Activated naive CD4-positive, alpha-beta T cell treated with anti-CD3 and anti-CD28 coated beads, Interleukin-2, amount 50 U/mL, for 72 hours (primary cell): ENCODE results near the gene GLYR1. TPM values are rescaled to one million over a fixed set of nuclear protein-coding genes. Genes with fewer than 3 reads are reported as not detected.
A peak's percentile ranks its signal among the peaks of the same experiment; 100 is the strongest.

Source experiments
- ATAC-seq, 2 donors: fragments of 150-1000 bp; cut with Tn5 transposase; 2 replicates each; pipeline ENCODE4 v1.10.0; 2021; ENCODE audit warnings: mild to moderate bottlenecking in 2 of 2, moderate library complexity in 2 of 2
- DNase-seq, 2 donors: peaks; one replicate each; pipeline ENCODE4 v3.0.0; 2021 to 2022; ENCODE audit warnings: low spot score in 2 of 2
- H3K27ac Mint-ChIP-seq, 2 donors: one replicate each; pipeline ENCODE4 v1.8.0; 2022; ENCODE audit warnings: mild to moderate bottlenecking in 2 of 2, mixed read lengths in 2 of 2
- H3K36me3 Mint-ChIP-seq, 2 donors: one replicate each; pipeline ENCODE4 v1.8.0; 2022; ENCODE audit warnings: mixed read lengths in 2 of 2
- H3K9me3 Mint-ChIP-seq, 2 donors: one replicate each; pipeline ENCODE4 v1.8.0; 2022; ENCODE audit warnings: mixed read lengths in 2 of 2
- total RNA-seq, 2 donors: library from RNA; stranded (reverse); gene quantifications; one replicate each; pipeline ENCODE4 v1.2.3, GENCODE V29; 2022

Gene GLYR1
- total RNA-seq, 2 donors from 2014 or later = 70.3 to 80.9 TPM

DNA sequence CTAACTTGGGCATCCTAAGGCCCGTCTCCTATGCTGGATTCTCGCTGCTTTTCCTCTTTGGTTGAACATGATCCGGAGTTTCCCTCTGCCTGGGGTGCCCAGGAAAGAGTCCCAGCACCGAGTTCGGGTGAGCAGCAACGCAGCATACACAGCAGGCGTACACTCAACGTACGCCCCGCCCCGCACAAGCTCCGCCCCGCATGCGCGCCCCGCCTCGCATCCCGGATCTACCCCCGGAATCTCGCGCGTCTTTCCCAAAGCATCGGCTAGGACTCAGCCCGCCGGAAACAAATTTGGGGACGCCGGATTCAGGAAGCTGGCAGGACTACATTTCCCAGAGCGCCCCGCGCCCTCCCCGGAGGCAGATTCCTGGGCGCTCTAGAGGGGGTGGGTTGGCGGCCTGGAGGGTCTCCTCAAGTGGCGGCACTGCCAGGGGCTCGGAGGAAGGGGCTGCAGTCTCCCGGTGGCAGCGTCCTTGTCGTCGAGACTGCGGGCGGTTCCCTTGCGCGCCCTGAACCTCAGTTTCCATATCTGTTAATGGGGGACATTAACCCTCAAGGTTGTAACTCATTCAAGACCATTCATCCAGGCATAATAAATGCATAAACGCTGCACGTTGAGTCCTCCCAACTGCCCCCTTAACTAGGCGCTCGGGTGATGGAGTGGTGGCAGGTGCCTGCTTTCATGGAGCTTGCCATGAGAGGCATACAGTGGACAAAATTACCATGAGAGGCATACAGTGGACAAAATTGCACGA, 78.4 kb downstream of the GLYR1 start:
- H3K9me3 Mint-ChIP-seq = no peaks in the 10 kb centered on the region
- peaks cover 0 to 6% of the 10 kb centered on the region in 2 donors for H3K36me3 Mint-ChIP-seq
- peak; percentile 70 to 79 for ATAC-seq
- H3K27ac Mint-ChIP-seq = peak overlapping the region; percentile 89 to 95
- peak; percentile 85 to 89 for DNase-seq

DNA sequence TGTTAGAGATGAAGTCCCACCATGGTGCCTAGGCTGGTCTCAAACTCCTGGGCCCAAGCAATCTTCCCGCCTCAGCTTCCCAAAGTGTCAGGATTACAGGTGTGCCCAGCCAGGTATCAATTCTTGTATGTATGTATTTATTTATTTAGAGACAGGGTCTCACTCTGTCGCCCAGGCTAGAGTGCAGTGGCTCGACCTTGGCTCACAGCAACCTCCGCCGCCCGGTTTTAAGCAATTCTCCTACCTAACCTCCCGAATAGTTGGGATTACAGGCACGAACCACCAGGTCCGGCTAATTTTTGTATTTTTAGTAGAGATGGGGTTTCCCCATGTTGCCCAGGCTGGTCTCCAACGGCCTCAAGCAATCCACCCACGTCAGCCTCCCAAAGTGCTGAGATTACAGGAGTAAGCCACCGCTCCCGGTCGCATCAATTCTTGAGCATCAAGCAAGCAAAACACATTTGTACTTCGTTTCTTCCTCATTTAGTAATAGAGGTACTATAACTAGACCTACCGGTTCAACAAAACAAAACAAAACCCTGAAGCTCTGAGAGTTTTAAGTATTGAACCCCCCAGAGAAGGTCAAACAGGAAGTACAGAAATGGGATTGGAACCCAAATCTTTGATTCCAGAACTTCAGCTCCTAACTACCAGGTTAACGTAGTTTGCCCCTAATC, 79.1 kb downstream of the GLYR1 start:
- ATAC-seq = peak in 1 of 2 donors; percentile 9
- no peaks in the 10 kb centered on the region for H3K9me3 Mint-ChIP-seq
- H3K27ac Mint-ChIP-seq = peak overlapping the region; percentile 89 to 95
- DNase-seq = no peak
- peaks cover 0 to 6% of the 10 kb centered on the region in 2 donors for H3K36me3 Mint-ChIP-seq

DNA sequence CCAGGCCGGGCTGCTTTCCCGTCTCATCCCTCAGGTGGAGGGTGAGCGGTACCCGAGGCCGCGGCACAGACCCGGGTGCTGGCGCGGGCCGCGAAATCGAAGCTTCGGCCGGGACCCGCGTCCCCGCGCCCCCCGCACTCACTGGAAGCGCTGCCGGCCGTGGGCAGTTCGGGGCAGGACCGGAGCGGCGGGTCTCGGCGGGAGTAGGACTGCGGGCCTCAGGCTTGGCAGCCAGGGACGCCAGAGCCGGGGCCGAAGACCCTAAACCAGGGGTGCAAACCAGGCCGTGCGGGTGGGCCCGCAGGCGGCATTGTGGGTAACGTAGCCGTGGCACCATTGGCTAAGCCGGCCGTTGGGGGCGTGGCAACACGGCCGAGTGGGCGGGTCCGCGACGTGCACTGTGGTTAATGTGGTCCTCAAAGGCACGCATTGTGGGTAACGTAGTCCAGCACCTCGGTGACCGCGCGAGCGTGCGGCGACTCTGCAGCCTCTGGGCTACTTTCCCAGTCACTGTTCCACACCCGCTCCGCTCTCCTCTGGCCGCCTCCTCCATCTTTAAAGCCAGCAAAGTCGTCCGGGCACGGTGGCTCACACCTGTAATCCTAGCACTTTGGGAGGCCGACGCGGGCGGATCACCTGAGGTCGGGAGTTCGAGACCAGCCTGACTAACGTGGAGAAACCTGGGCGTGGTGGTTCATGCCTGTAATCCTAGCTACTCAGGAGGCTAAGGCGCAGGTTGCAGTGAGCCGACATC, 80.0 kb downstream of the GLYR1 start, which contains the start of gene ZNF500:
Gene ZNF500, minus strand, starts transcription at position 288 of the 754 bp plus-strand sequence. CDS start 1,184 bp downstream, outside the sequence.
- H3K27ac Mint-ChIP-seq = peak within 1 kb of the TSS; percentile 89 to 96
- peaks cover 0 to 6% of the 10 kb centered on the region in 2 donors for H3K36me3 Mint-ChIP-seq
- H3K9me3 Mint-ChIP-seq = no peaks in the 10 kb centered on the region
- ATAC-seq = peak; percentile 86 to 94
- DNase-seq = peak; percentile 95 to 98

DNA sequence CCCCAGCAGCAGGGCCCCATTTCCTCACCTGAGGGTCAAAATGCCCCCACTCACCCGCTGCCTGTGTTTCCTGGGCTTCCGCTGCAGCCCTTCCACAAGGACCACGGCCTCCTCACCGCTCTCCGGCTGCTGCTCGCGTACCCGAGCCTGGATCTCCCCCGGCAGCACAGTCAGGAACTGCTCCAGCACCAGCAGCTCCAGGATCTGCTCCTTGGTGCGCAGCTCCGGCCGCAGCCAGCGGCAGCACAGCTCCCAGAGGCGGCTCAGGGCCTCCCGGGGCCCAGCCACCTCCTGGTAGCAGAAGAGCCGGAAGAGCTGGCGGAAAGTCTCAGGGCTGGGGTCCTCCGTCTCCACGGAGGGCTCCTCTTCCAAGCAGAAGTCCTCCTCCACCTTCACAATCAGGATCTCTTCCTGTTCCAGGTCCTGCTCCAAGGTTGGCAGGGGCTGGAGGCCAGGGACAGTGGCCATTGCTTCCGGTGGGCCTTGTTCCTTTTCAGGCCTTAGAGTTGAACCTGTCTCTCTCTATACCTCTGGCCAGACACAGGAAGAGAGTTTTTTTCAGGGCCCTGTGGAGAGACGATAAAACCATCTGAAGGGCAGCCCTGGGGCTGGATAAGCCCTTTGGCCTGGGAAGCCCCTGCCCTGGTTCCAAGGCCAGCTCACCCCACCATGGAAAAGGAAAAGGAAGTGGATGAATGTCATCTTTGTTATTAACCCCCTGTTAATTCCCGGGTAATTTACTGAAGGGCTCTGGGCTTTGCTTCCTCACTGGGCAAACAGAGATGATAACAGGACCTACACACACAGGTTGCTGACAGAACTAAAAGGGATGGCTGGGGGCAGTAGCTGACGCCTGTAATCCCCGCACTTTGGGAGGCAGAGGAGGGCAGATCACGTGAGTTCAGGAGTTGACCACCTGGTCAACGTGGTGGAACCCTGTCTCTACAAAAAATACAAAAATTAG, 81.3 kb downstream of the GLYR1 start:
- H3K27ac Mint-ChIP-seq = peak overlapping the region; percentile 89 to 96
- peaks cover 1 to 6% of the 10 kb centered on the region in 2 donors for H3K36me3 Mint-ChIP-seq
- ATAC-seq (no peak), DNase-seq (no peak)
- no peaks in the 10 kb centered on the region for H3K9me3 Mint-ChIP-seq

DNA sequence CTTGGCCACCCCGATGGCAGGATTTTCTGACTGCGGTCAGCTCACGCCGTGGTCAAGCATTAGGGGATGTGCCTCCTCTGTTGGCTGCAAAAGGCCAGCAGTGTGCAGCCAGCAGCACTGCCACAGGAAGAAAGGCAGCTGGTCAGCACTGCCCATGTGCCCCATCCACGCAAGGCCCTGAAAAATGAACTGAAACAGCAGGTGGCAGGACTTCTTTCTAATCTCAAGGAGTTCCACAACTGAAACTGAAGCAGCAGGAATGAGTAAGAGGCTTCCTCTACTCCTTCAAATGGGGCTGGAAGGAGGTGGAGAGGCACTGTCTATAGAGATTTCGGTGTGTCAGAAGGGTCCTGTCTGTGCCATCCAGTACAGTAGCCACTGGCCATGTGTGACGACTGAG, 83.3 kb downstream of the GLYR1 start:
- DNase-seq (no peak), ATAC-seq (no peak)
- Mint-ChIP-seq H3K36me3 (peaks cover 6% of the 10 kb centered on the region in 2 donors), H3K27ac (no peak overlapping the region), H3K9me3 (no peaks in the 10 kb centered on the region)

DNA sequence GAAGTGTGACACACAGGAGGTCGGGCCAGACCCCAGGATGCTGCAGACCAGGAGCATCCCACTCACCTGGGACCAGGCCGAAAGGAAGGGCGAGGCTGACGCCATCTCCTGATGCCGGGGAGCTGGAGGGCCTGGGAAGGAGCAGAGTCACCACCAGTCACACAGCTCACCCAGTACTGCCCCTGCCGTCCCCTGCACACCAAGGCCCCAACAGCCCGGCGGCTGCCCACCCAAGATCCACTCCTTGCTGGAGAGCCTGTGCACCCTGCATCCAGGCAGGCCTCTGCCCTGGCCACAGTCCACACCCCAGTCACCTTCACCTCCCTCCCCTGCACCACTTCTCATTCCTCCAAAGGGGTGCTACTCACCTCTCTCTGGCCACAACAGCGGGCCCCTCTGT, 84.9 kb downstream of the GLYR1 start:
- no peak for DNase-seq
- Mint-ChIP-seq H3K27ac (peak overlapping the region; percentile 21 to 86), H3K9me3 (no peaks in the 10 kb centered on the region), H3K36me3 (peaks cover 0 to 6% of the 10 kb centered on the region in 2 donors)
- ATAC-seq = no peak

DNA sequence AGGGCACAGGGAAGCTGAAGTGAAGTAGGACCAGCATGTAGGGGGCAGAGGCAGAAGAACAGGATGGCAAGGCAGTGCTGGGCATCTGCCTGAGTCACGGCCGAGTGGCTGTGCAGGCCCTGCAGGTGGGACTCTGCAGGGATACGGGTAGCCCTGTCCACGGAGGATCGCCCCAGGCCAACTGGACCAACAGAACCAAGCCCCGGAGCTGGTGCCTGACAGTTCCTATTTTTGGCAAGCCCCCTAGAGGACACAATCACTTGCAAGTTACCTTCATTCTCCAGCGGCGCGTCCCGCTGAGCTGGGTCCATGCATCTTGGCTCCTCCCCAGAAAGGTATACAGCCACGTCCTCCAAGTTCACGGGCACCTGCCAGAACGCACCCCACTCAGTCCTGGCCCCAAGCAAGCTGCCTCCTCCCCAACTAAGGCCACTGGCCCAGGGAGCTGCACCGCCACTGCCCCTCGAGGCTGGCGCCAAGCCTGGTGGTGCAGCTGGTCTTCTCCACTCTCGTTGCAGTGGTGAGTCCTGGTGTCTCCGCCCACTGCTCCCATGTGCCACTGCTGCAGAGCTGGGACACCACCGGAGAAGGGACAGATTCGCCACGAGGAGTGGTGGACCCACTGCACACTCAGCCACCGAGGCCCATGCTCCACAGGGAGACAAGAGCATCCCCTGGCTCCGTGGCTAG, 86.7 kb downstream of the GLYR1 start:
- H3K36me3 Mint-ChIP-seq = peaks cover 7 to 13% of the 10 kb centered on the region in 2 donors
- DNase-seq (no peak), ATAC-seq (no peak)
- H3K9me3 Mint-ChIP-seq = peaks cover 0 to 5% of the 10 kb centered on the region in 2 donors
- peak overlapping the region; percentile 74 to 90 for H3K27ac Mint-ChIP-seq

DNA sequence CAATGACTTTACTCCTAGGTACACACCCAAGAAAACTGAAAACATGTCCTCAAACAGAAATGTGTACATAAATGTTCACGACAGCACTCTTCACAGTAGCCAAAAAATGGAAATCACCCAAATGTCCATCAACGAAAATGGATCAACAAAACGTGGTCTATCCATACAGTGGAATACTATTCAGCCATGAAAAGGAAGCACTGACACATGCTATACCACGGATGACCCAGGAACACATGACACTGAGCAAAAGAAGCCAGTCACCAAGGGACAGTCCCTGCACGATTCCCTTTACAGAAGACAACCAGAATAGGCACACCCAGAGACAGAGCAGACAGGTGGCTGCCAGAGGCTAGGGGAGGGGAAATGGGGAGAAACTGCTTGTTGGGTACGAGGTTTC, 91.4 kb downstream of the GLYR1 start:
- peak overlapping the region in 1 of 2 donors; percentile 29 for H3K27ac Mint-ChIP-seq
- H3K9me3 Mint-ChIP-seq = peaks cover 0 to 5% of the 10 kb centered on the region in 2 donors
- peaks cover 7 to 13% of the 10 kb centered on the region in 2 donors for H3K36me3 Mint-ChIP-seq
- ATAC-seq (peak in 1 of 2 donors; percentile 85), DNase-seq (no peak)

DNA sequence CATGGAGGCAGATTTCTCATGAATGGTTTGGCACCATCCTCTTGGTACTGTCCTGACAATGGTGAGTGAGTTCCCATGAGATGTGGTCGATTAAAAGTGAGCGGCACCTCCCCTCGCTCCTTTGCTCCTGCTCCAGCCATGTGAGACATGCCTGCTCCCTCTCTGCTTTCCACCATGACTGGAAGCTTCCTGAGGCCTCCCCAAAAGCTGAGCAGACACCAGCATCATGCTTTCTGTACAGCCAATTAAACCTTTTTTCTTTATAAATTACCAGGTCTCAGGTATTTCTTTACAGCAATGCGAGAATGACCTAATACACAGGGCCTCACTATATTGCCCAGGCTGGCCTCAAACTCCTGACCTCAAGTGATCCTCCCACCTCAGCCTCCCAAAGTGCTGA, 92.2 kb downstream of the GLYR1 start:
- H3K36me3 Mint-ChIP-seq = peaks cover 7 to 9% of the 10 kb centered on the region in 2 donors
- H3K9me3 Mint-ChIP-seq = peaks cover 0 to 5% of the 10 kb centered on the region in 2 donors
- no peak overlapping the region for H3K27ac Mint-ChIP-seq
- no peak for ATAC-seq
- no peak for DNase-seq

DNA sequence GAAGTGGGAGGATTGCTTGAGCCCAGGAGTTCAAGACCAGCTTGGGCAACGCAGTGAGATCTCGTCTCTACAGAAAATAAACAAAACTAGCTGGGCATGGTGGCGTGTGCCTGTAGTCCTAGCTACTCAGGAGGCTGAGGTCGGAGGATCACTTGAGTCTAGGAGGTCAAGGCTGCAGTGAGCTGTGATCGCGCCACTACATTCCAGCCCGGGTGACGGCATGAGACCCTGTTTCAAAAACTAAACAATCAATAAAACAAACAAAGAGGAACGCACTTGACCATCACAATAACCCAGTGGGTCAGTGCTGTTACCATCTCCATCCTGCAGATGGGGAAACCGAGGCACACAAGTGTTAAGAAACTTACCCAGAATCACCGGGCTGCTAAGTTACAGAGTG, 93.9 kb downstream of the GLYR1 start:
- ATAC-seq (no peak), DNase-seq (no peak)
- Mint-ChIP-seq H3K27ac (no peak overlapping the region), H3K36me3 (peaks cover 7 to 9% of the 10 kb centered on the region in 2 donors), H3K9me3 (peaks cover 0 to 5% of the 10 kb centered on the region in 2 donors)

Other genes with a start within 250 kb of the GLYR1 start
- gene UBALD1, start 232.4 kb downstream of the GLYR1 start, total RNA-seq = 10 to 100 TPM; 12.5 to 33.4 TPM
- gene MGRN1, start 222.5 kb downstream of the GLYR1 start, total RNA-seq = 10 to 100 TPM; 46.9 to 76.4 TPM
- gene NUDT16L1, start 153.7 kb downstream of the GLYR1 start, total RNA-seq = 10 to 100 TPM; 20.7 to 42.8 TPM
- 10 to 100 TPM; 19.4 to 21.5 TPM for gene ANKS3, start 113.0 kb downstream of the GLYR1 start, total RNA-seq
- gene DNAAF8, start 112.8 kb downstream of the GLYR1 start, total RNA-seq = under 1 TPM in 1 of 2 donors, not detected in 1; 0.09 TPM
- gene ZNF500, start 80.1 kb downstream of the GLYR1 start, total RNA-seq = 10 to 100 TPM; 10.2 to 12.2 TPM
- gene SEPTIN12, start 58.9 kb downstream of the GLYR1 start, total RNA-seq = not detected
- not detected for gene SMIM22, start 51.9 kb downstream of the GLYR1 start, total RNA-seq
- gene ROGDI, start 44.7 kb downstream of the GLYR1 start, total RNA-seq = 10 to 100 TPM in 1 of 2 donors, 1 to 10 TPM in 1; 4.6 to 18.6 TPM
- gene UBN1, start 193 bp upstream of the GLYR1 start, total RNA-seq = 10 to 100 TPM; 23.7 to 42.0 TPM
- not detected for gene PPL, start 89.9 kb upstream of the GLYR1 start, total RNA-seq
- 1 to 10 TPM in 1 of 2 donors, not detected in 1; 1.1 TPM for gene SEC14L5, start 111.0 kb upstream of the GLYR1 start, total RNA-seq
- gene NAGPA, start 186.6 kb upstream of the GLYR1 start, total RNA-seq = 10 to 100 TPM in 1 of 2 donors, 1 to 10 TPM in 1; 7.1 to 11.2 TPM
- not detected for gene C16orf89, start 218.7 kb upstream of the GLYR1 start, total RNA-seq
- gene ALG1, start 224.6 kb upstream of the GLYR1 start, total RNA-seq = 10 to 100 TPM; 11.0 to 20.8 TPM